Kidney epithelial cell (primary cell): ENCODE data around the gene HS3ST2. TPM values are rescaled to one million over a fixed set of nuclear protein-coding genes. Genes with fewer than 3 reads are reported as not detected.

Experiments
- DNase-seq: peaks from one replicate; pipeline ENCODE4 v3.0.0-alpha.2; 2010; ENCODE audit warnings: low read depth
- H3K27me3 ChIP-seq: 2 replicates; pipeline ENCODE4 v1.6.0; 2011; ENCODE audit warnings: low read length; ENCODE audit not compliant: control insufficient read depth, insufficient read depth
- H3K36me3 ChIP-seq: 2 replicates; pipeline ENCODE4 v1.5.1; 2011; ENCODE audit warnings: low read length; ENCODE audit not compliant: control insufficient read depth, insufficient read depth
- H3K4me3 ChIP-seq: 2 replicates; pipeline ENCODE4 v1.5.1; 2011; ENCODE audit warnings: low read depth, mild to moderate bottlenecking, control low read depth, low read length
- CTCF ChIP-seq: IDR thresholded peaks from 2 replicates; pipeline ENCODE4 v1.5.1; 2011; ENCODE audit warnings: mild to moderate bottlenecking, moderate library complexity, low read length, control low read depth, inconsistent platforms; ENCODE audit not compliant: insufficient read depth, poor library complexity, severe bottlenecking
- total RNA-seq: library from RNA; depleted of rRNA; stranded (reverse); fragments of >200 nt; gene quantifications from 2 replicates; pipeline ENCODE4 v1.2.3, GENCODE V29; 2015

HS3ST2 gene
- total RNA-seq, 1 donor from 2014 or later = 2.5 TPM

- no peak for DNase-seq
Measured at GRCh38 chr16:22799113-22799512, 14.8 kb upstream of the HS3ST2 start.

GRCh38 chr16:22804893-22805292 is 9.1 kb upstream of the HS3ST2 start:
- Histone ChIP-seq H3K36me3 (no peaks in the 10 kb centered on the region), H3K4me3 (no peak overlapping the region), H3K27me3 (peaks cover 2% of the 10 kb centered on the region)
- no peak for TF ChIP-seq CTCF
- DNase-seq = no peak

More at GRCh38 chr16:22799113-22799512, 14.8 kb upstream of the HS3ST2 start:
- Histone ChIP-seq H3K36me3 (no peaks in the 10 kb centered on the region), H3K27me3 (no peaks in the 10 kb centered on the region), H3K4me3 (no peak overlapping the region)
- TF ChIP-seq CTCF = no peak

GRCh38 chr16:22805326-22805725 is 8.6 kb upstream of the HS3ST2 start:
- H3K4me3 ChIP-seq = no peak overlapping the region
- no peak for DNase-seq
- no peak for TF ChIP-seq CTCF
- peaks cover 2% of the 10 kb centered on the region for H3K27me3 ChIP-seq
- no peaks in the 10 kb centered on the region for H3K36me3 ChIP-seq

- no peak for DNase-seq
- no peak for TF ChIP-seq CTCF
- Histone ChIP-seq H3K27me3 (peaks cover 2% of the 10 kb centered on the region), H3K36me3 (no peaks in the 10 kb centered on the region), H3K4me3 (no peak overlapping the region)
Measured at GRCh38 chr16:22806811-22807210, 7.2 kb upstream of the HS3ST2 start.

- H3K27me3 ChIP-seq = peaks cover 22% of the 10 kb centered on the region
- DNase-seq = no peak
- no peaks in the 10 kb centered on the region for H3K36me3 ChIP-seq
Measured at GRCh38 chr16:22810226-22810625, 3.7 kb upstream of the HS3ST2 start.

More at GRCh38 chr16:22810226-22810625, 3.7 kb upstream of the HS3ST2 start:
- TF ChIP-seq CTCF = no peak
- H3K4me3 ChIP-seq = no peak overlapping the region
